ENCODE data around the gene ST13. TPM values are rescaled to one million over a fixed set of nuclear protein-coding genes. Genes with fewer than 3 reads are reported as not detected.

ST13 gene
- total RNA-seq, 1 donor from 2014 or later, result 143 TPM

DNA sequence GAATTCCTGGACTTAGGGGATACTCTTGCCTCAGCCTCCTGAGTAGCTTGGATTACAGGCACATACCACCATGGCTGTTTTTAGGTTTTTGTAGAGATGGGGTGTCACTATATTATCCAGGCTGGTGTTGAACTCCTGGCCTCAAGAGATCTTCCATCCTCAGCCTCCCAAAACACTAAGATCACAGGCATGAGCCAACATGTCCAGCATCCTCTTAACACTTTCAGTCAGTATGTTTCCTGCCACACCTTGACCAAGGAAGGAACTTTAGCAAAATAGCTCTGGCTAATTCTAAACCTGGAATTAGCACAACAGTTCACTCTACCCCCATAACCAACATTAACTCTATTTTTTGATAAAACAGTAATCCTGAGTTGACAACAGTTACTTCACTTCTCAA, 32.7 kb upstream of the ST13 start:
- H3K36me3 ChIP-seq, result peaks cover 0 to 28% of the 10 kb centered on the region in 2 donors
- intact Hi-C loops (cut with DNase I), result no loop called here
- TF ChIP-seq POLR2AphosphoS5 (IDR thresholded peaks at IDR 0.05; ENCODE audit: insufficient read depth in 1 of 2, low read depth in 1 of 2), result no peak
- TF ChIP-seq, protein P1, sequence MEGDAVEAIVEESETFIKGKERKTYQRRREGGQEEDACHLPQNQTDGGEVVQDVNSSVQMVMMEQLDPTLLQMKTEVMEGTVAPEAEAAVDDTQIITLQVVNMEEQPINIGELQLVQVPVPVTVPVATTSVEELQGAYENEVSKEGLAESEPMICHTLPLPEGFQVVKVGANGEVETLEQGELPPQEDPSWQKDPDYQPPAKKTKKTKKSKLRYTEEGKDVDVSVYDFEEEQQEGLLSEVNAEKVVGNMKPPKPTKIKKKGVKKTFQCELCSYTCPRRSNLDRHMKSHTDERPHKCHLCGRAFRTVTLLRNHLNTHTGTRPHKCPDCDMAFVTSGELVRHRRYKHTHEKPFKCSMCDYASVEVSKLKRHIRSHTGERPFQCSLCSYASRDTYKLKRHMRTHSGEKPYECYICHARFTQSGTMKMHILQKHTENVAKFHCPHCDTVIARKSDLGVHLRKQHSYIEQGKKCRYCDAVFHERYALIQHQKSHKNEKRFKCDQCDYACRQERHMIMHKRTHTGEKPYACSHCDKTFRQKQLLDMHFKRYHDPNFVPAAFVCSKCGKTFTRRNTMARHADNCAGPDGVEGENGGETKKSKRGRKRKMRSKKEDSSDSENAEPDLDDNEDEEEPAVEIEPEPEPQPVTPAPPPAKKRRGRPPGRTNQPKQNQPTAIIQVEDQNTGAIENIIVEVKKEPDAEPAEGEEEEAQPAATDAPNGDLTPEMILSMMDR (IDR thresholded peaks at IDR 0.05), result no peak
- no peak for TF ChIP-seq POLR2A (IDR thresholded peaks at IDR 0.05)
- H3K4me3 ChIP-seq, result no peak overlapping the region
- no peaks in the 10 kb centered on the region for H3K9me3 ChIP-seq
- H3K27me3 ChIP-seq, result no peaks in the 10 kb centered on the region
- H3K4me1 ChIP-seq, result no peaks in the 10 kb centered on the region
- no peak for DNase-seq (ENCODE audit: extremely low spot score in 2 of 2)
- no peak overlapping the region for H3K27ac ChIP-seq

DNA sequence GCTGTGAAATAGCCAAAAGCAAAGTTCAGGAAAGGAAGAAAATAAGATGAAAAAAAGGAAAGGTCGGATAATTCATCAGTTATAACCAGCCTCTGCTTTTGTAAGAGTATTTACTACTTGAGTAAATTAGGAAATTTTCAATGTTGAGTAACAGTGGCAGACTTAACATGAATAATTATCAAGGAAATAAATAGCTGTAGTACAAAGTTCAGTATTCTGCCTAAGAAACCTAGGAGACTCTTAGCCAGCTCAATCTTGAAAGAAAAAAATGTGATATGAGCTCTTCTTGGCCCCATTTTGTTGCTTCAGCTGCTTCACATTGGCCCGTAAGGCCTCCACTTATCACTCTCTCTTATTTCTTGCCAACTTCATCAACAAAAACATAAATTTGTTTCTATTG, 22.5 kb upstream of the ST13 start:
- no peak for TF ChIP-seq POLR2A (IDR thresholded peaks at IDR 0.05)
- TF ChIP-seq POLR2AphosphoS5 (IDR thresholded peaks at IDR 0.05; ENCODE audit: insufficient read depth in 1 of 2, low read depth in 1 of 2), result no peak
- TF ChIP-seq, protein P1 (IDR thresholded peaks at IDR 0.05), result no peak
- intact Hi-C loops (cut with DNase I), result no loop called here
- Histone ChIP-seq H3K27ac (no peak overlapping the region), H3K4me1 (no peaks in the 10 kb centered on the region), H3K36me3 (peaks cover 0 to 20% of the 10 kb centered on the region in 2 donors), H3K4me3 (no peak overlapping the region), H3K27me3 (no peaks in the 10 kb centered on the region), H3K9me3 (no peaks in the 10 kb centered on the region)
- DNase-seq (ENCODE audit: extremely low spot score in 2 of 2), result no peak

DNA sequence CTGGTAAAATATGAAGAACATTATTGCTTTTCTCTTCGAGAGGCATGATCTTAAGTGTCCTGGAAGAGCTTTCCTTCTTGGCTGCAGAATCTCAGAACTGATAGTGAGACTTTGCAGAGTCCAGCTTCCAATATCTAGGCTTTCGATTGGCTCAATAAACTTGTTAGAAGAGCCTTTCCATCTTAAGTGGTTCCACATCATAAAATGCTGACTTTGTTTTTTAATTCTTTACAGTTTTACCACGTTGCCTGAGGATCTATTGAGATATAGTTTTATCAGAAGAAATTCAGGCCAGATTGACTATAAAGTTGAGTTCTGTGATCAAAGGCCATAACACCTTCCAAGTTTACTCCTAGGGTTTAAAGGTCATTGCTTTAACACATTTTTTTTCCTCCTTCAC, 21.0 kb upstream of the ST13 start:
- H3K36me3 ChIP-seq, result peaks cover 0 to 19% of the 10 kb centered on the region in 2 donors

DNA sequence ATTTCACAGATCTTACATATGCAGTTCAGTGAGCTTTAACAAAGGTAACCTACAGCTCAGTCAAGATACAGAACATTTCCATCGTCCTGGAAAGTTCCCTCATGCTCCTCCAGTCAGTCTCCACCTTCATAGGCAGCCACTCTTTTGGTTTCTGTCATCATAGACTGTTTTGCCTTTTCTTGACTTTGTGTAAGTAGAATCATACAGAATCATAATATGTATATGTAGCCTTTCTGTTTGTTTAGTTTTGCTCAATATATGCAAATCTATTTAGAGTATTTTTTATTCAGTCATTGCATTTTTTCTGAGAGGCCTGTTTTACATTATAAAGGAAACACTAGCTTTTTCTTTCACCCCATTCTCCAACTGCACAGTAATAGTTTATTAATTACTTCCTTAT, 20.5 kb upstream of the ST13 start:
- TF ChIP-seq POLR2AphosphoS5 (IDR thresholded peaks at IDR 0.05; ENCODE audit: insufficient read depth in 1 of 2, low read depth in 1 of 2), result no peak
- no peak for TF ChIP-seq POLR2A (IDR thresholded peaks at IDR 0.05)
- TF ChIP-seq, protein P1 (IDR thresholded peaks at IDR 0.05), result no peak
- no peak overlapping the region for H3K4me3 ChIP-seq
- H3K36me3 ChIP-seq, result peaks cover 0 to 15% of the 10 kb centered on the region in 2 donors
- no peaks in the 10 kb centered on the region for H3K27me3 ChIP-seq
- H3K27ac ChIP-seq, result no peak overlapping the region
- no peak for DNase-seq (ENCODE audit: extremely low spot score in 2 of 2)
- intact Hi-C loops (cut with DNase I), result no loop called here
- no peaks in the 10 kb centered on the region for H3K9me3 ChIP-seq
- H3K4me1 ChIP-seq, result no peaks in the 10 kb centered on the region

More for the DNA sequence above, 21.0 kb upstream of the ST13 start:
- H3K4me1 ChIP-seq, result no peaks in the 10 kb centered on the region
- no peaks in the 10 kb centered on the region for H3K27me3 ChIP-seq
- TF ChIP-seq POLR2AphosphoS5 (IDR thresholded peaks at IDR 0.05; ENCODE audit: insufficient read depth in 1 of 2, low read depth in 1 of 2), result no peak
- intact Hi-C loops (cut with DNase I), result no loop called here
- no peaks in the 10 kb centered on the region for H3K9me3 ChIP-seq
- no peak overlapping the region for H3K27ac ChIP-seq
- H3K4me3 ChIP-seq, result no peak overlapping the region
- DNase-seq (ENCODE audit: extremely low spot score in 2 of 2), result no peak

DNA sequence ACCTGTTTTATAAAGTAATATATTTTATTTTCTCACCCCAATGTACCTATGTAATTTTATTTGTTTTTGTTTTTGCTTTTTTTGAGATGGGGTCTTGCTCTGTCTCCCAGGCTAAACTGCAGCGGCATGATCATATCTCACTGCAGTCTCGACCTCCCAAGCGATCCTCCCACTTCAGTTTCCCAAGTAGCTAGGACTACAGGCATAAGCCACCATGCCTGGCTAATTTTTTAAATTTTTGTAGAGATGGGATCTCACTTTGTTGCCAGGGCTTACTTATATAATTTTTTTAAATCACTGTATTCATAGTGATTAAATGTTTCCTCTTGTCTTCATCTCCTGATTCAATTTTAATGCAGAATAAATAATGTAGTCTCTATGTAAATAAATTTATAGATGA, 18.7 kb upstream of the ST13 start:
- no peak overlapping the region for H3K27ac ChIP-seq
- H3K4me1 ChIP-seq, result no peaks in the 10 kb centered on the region
- H3K27me3 ChIP-seq, result no peaks in the 10 kb centered on the region
- no peak overlapping the region for H3K4me3 ChIP-seq
- no peak for DNase-seq (ENCODE audit: extremely low spot score in 2 of 2)
- no peaks in the 10 kb centered on the region for H3K9me3 ChIP-seq
- H3K36me3 ChIP-seq, result peaks cover 0 to 23% of the 10 kb centered on the region in 2 donors
- intact Hi-C loops (cut with DNase I), result no loop called here
- TF ChIP-seq, protein P1 (IDR thresholded peaks at IDR 0.05), result no peak
- TF ChIP-seq POLR2A (IDR thresholded peaks at IDR 0.05) (no peak), POLR2AphosphoS5 (IDR thresholded peaks at IDR 0.05; ENCODE audit: insufficient read depth in 1 of 2, low read depth in 1 of 2) (no peak)

Measured in vagina (tissue), 2 donors.